H1 (cell line): ENCODE data around the gene NUP85. TPM values are rescaled to one million over a fixed set of nuclear protein-coding genes. Genes with fewer than 3 reads are reported as not detected.

Source experiments
- CTCF ChIA-PET: fragments of 300-600 bp; sonication (Branson Sonifier 250); formaldehyde crosslinking; loops from one replicate; lab custom pipeline; 2021; ENCODE audit not compliant: partially characterized antibody; lab: Charles Lee
- POLR2A ChIA-PET: fragments of 300-600 bp; sonication (Branson Sonifier 250); formaldehyde crosslinking; loops from one replicate; lab custom pipeline; 2021; ENCODE audit warnings: inconsistent platforms; ENCODE audit not compliant: partially characterized antibody; lab: Charles Lee
- DNase-seq, 2 experiments: peaks; one replicate each; pipeline versions ENCODE4 v3.0.0 to v3.0.0-alpha.2; 2010 to 2022; ENCODE audit warnings: low spot score in 2 of 2, low read depth in 1 of 2, mixed read lengths in 1 of 2
- FAIRE-seq: peaks from 2 replicates; lab custom pipeline; 2011; peaks lifted over from hg19 to GRCh38; lab: Jason Lieb, UNC
- H2AFZ ChIP-seq: 2 replicates; pipeline ENCODE4 v1.8.1; 2012; ENCODE audit warnings: low read length, inconsistent platforms
- H2AK5ac ChIP-seq: 2 replicates; pipeline ENCODE4 v1.6.1; 2013; ENCODE audit warnings: low read depth, low read length
- H2BK120ac ChIP-seq: replicated peaks from 2 replicates; pipeline ENCODE3; 2013; ENCODE audit warnings: low read depth, low read length, inconsistent platforms
- H2BK12ac ChIP-seq: 2 replicates; pipeline ENCODE4 v1.6.1; 2013; ENCODE audit warnings: low read depth, low read length
- H2BK15ac ChIP-seq: 2 replicates; pipeline ENCODE4 v1.6.1; 2013; ENCODE audit warnings: low read length
- H2BK20ac ChIP-seq: 2 replicates; pipeline ENCODE4 v1.6.1; 2013; ENCODE audit warnings: low read length
- H2BK5ac ChIP-seq: 2 replicates; pipeline ENCODE4 v1.6.1; 2013; ENCODE audit warnings: low read depth, low read length
- H3K14ac ChIP-seq: 2 replicates; pipeline ENCODE4 v1.6.1; 2013; ENCODE audit warnings: inconsistent platforms; ENCODE audit not compliant: insufficient read length
- H3K18ac ChIP-seq: 2 replicates; pipeline ENCODE4 v1.6.1; 2013; ENCODE audit warnings: low read length; ENCODE audit errors: extremely low read depth
- H3K23ac ChIP-seq: 2 replicates; pipeline ENCODE4 v1.6.1; 2013; ENCODE audit warnings: inconsistent platforms; ENCODE audit not compliant: insufficient read length
- H3K23me2 ChIP-seq: 2 replicates; pipeline ENCODE4 v1.6.1; 2013; ENCODE audit warnings: low read depth, low read length
- H3K27ac ChIP-seq: 2 replicates; pipeline ENCODE4 v1.6.1; 2011; ENCODE audit warnings: low read depth, low read length, inconsistent platforms
- H3K27me3 ChIP-seq, 4 experiments: replicated peaks in 1 of 4; 1 replicate in 1 of 4; 2 replicates in 3 of 4; pipeline versions ENCODE4 v1.6.1 to v1.8.1; 2011 to 2013; ENCODE audit warnings: low read length in 3 of 4, mild to moderate bottlenecking in 3 of 4, inconsistent platforms in 2 of 4, mixed read lengths in 2 of 4, moderate library complexity in 1 of 4; ENCODE audit not compliant: control insufficient read depth in 3 of 4, insufficient read depth in 3 of 4; ENCODE audit errors: extremely low read depth in 1 of 4
- H3K36me3 ChIP-seq, 4 experiments: 2 replicates each; pipeline versions ENCODE4 v1.6.1 to v1.8.1; 2011 to 2013; ENCODE audit warnings: mild to moderate bottlenecking in 4 of 4, low read length in 3 of 4, moderate library complexity in 2 of 4, control low read depth in 1 of 4, inconsistent platforms in 1 of 4; ENCODE audit not compliant: insufficient read depth in 4 of 4, control insufficient read depth in 2 of 4
- H3K4ac ChIP-seq: replicated peaks from 2 replicates; pipeline ENCODE3; 2013; ENCODE audit warnings: low read length, low read depth, mixed read lengths, inconsistent platforms; ENCODE audit not compliant: insufficient read length
- H3K4me1 ChIP-seq, 4 experiments: replicated peaks in 1 of 4; 1 replicate in 1 of 4; 2 replicates in 3 of 4; pipeline versions ENCODE4 v1.6.1 to v1.8.1; 2011 to 2013; ENCODE audit warnings: low read length in 3 of 4, inconsistent platforms in 2 of 4, mixed read lengths in 1 of 4; ENCODE audit not compliant: insufficient read depth in 4 of 4, control insufficient read depth in 3 of 4
- H3K4me2 ChIP-seq, 2 experiments: 2 replicates each; pipeline versions ENCODE4 v1.6.1 to v1.8.1; 2011 to 2013; ENCODE audit warnings: low read depth in 2 of 2, low read length in 2 of 2, control low read depth in 1 of 2, inconsistent platforms in 1 of 2, mild to moderate bottlenecking in 1 of 2; ENCODE audit not compliant: insufficient read depth in 1 of 2
- H3K4me3 ChIP-seq, 4 experiments: fragments of 200-600, 300-600 bp in 1 of 4; sonication (generic), shearing (Covaris generic), sonication (Bioruptor Twin) in 1 of 4; 2 replicates each; pipeline versions ENCODE4 v1.5.1 to v1.8.1; 2011 to 2016; ENCODE audit warnings: low read length in 4 of 4, low read depth in 3 of 4, control low read depth in 2 of 4, inconsistent platforms in 2 of 4, mild to moderate bottlenecking in 2 of 4, mixed read lengths in 1 of 4, moderate library complexity in 1 of 4; ENCODE audit not compliant: insufficient read depth in 2 of 4; ENCODE audit errors: extremely low read depth in 1 of 4
- H3K56ac ChIP-seq: replicated peaks from 2 replicates; pipeline ENCODE3; 2013; ENCODE audit warnings: low read depth, mild to moderate bottlenecking, mixed read lengths, low read length, inconsistent platforms; ENCODE audit not compliant: insufficient read length
- H3K79me1 ChIP-seq: 2 replicates; pipeline ENCODE4 v1.6.1; 2013; ENCODE audit warnings: low read depth, low read length, control low read depth
- H3K79me2 ChIP-seq, 2 experiments: 2 replicates each; pipeline versions ENCODE4 v1.6.1 to v1.8.1; 2012 to 2013; ENCODE audit warnings: low read length in 2 of 2, mild to moderate bottlenecking in 2 of 2, inconsistent platforms in 1 of 2; ENCODE audit not compliant: insufficient read depth in 2 of 2, control insufficient read depth in 1 of 2
- H3K9ac ChIP-seq, 4 experiments: replicated peaks in 1 of 4; 1 replicate in 1 of 4; 2 replicates in 3 of 4; pipeline versions ENCODE4 v1.6.1 to v1.8.1; 2011 to 2013; ENCODE audit warnings: low read depth in 3 of 4, low read length in 3 of 4, control low read depth in 2 of 4, mild to moderate bottlenecking in 2 of 4, moderate library complexity in 2 of 4, inconsistent platforms in 1 of 4; ENCODE audit errors: extremely low read depth in 1 of 4
- H3K9me3 ChIP-seq, 2 experiments: 2 replicates each; pipeline versions ENCODE4 v1.6.1 to v1.8.1; 2012 to 2013; ENCODE audit warnings: mild to moderate bottlenecking in 2 of 2, moderate library complexity in 2 of 2, control low read depth in 1 of 2, inconsistent platforms in 1 of 2, low read depth in 1 of 2, low read length in 1 of 2, mixed read lengths in 1 of 2; ENCODE audit not compliant: insufficient read depth in 2 of 2
- H4K20me1 ChIP-seq, 2 experiments: replicated peaks in 1 of 2; 2 replicates each; pipeline versions ENCODE3 to v1.8.1; 2011 to 2013; ENCODE audit warnings: inconsistent platforms in 2 of 2, low read length in 2 of 2, mild to moderate bottlenecking in 1 of 2; ENCODE audit not compliant: insufficient read depth in 2 of 2, control insufficient read depth in 1 of 2
- H4K5ac ChIP-seq: 2 replicates; pipeline ENCODE4 v1.6.1; 2013; ENCODE audit warnings: low read length, low read depth, mixed read lengths, inconsistent platforms; ENCODE audit not compliant: insufficient read length
- H4K8ac ChIP-seq: 2 replicates; pipeline ENCODE4 v1.8.0; 2013; ENCODE audit warnings: mild to moderate bottlenecking, moderate library complexity, low read length, inconsistent platforms; ENCODE audit not compliant: insufficient read depth; ENCODE audit errors: extremely low read depth
- H4K91ac ChIP-seq: replicated peaks from 2 replicates; pipeline ENCODE3; 2013; ENCODE audit warnings: low read length, mixed read lengths, inconsistent platforms; ENCODE audit not compliant: insufficient read length
- BRCA1 ChIP-seq: IDR thresholded peaks from 2 replicates; pipeline ENCODE4 v1.6.1; 2012; ENCODE audit warnings: low read depth, low read length, improper control_type of control experiment
- CBX5 ChIP-seq: fragments of 300-800, 300-1000 bp; sonication (generic); IDR thresholded peaks from 2 replicates; pipeline ENCODE4 v1.7.1; 2016; ENCODE audit warnings: antibody characterized with exemption, low read length, low read depth
- CBX8 ChIP-seq: fragments of 300-800, 300-1000 bp; sonication (generic); IDR thresholded peaks from 2 replicates; pipeline ENCODE4 v1.7.1; 2016; ENCODE audit warnings: low read depth, low read length, borderline replicate concordance
- CHD2 ChIP-seq: IDR thresholded peaks from 2 replicates; pipeline ENCODE4 v1.6.1; 2012; ENCODE audit warnings: low read length, improper control_type of control experiment
- GABPA ChIP-seq: IDR thresholded peaks from 2 replicates; pipeline ENCODE4 v1.6.1; 2011; ENCODE audit warnings: mild to moderate bottlenecking, low read length, moderate library complexity, borderline replicate concordance; ENCODE audit not compliant: insufficient read depth
- HDAC6 ChIP-seq: IDR thresholded peaks from one replicate; pipeline ENCODE4 v1.7.1; 2012; ENCODE audit warnings: low read depth, mild to moderate bottlenecking, inconsistent platforms, low read length, moderate library complexity
- RNF2 ChIP-seq: fragments of 200-900, 300-1000 bp; sonication (generic); IDR thresholded peaks from 2 replicates; pipeline ENCODE4 v1.7.1; 2016; ENCODE audit warnings: borderline replicate concordance, low read depth, mild to moderate bottlenecking, antibody characterized with exemption, low read length; ENCODE audit not compliant: poor library complexity, severe bottlenecking; ENCODE audit errors: missing control alignments
- USF2 ChIP-seq: IDR thresholded peaks from 2 replicates; pipeline ENCODE4 v1.6.1; 2011; ENCODE audit warnings: low read length, improper control_type of control experiment
- WGBS, 2 experiments: shearing (Covaris generic) in 1 of 2; methylation state at CpG; one replicate each; pipeline versions ENCODE4 v1.1.6 to v1.1.7; 2013 to 2015; ENCODE audit warnings: low lambda C conversion rate in 2 of 2, mixed read lengths in 2 of 2, inconsistent platforms in 1 of 2, low coverage in 1 of 2, missing lambda C conversion rate in 1 of 2; ENCODE audit not compliant: insufficient replicate concordance in 2 of 2, insufficient coverage in 1 of 2, insufficient read length in 1 of 2; ENCODE audit errors: extremely low coverage in 1 of 2, missing lambda C conversion rate in 1 of 2; 5-methylcytosine and 5-hydroxymethylcytosine counted together
- polyA plus RNA-seq, 7 experiments: library from polyadenylated mRNA; depleted of rRNA in 3 of 7; stranded (reverse) in 5 of 7; unstranded in 2 of 7; fragments of >200 nt in 5 of 7; fragments of 200-250 nt in 2 of 7; gene quantifications; 1 replicate in 5 of 7; 2 replicates in 1 of 7; 4 replicates in 1 of 7; pipeline versions ENCODE4 v1.2.1 to v1.2.3, GENCODE V29; 2011 to 2013; ENCODE audit warnings: missing spikeins in 2 of 7, mixed read lengths in 2 of 7
- total RNA-seq: library from RNA; stranded (reverse); fragmentation: NEBNext Ultra II Directional; extraction: Animal tissue kit (Norgen Biotek cat#: 25700); gene quantifications from 2 replicates; pipeline ENCODE4 v1.2.1, GENCODE V29; 2021

The NUP85 gene
- total and polyA plus RNA-seq, 2 of the 8 experiments (the other 6 are each of a cell fraction or from before 2014, with no cell fraction given), result 98.5 to 154 TPM

GRCh38 chr17:75173526-75173925 is 32.0 kb upstream of the NUP85 start:
- Histone ChIP-seq H3K23ac (no peak overlapping the region), H3K9me3 (no peaks in the 10 kb centered on the region), H4K8ac (no peak overlapping the region), H2BK120ac (no peak overlapping the region), H2BK12ac (no peak overlapping the region), H4K91ac (no peak overlapping the region), H2BK5ac (no peak overlapping the region), H3K79me1 (no peaks in the 10 kb centered on the region; the same call in 1 of the 2 replicates), H3K4me3 (no peak overlapping the region), H4K5ac (no peak overlapping the region), H3K56ac (no peak overlapping the region), H3K4ac (no peak overlapping the region), H3K27ac (no peak overlapping the region; the same call in 1 of the 2 replicates), H2AK5ac (no peak overlapping the region), H3K4me1 (no peaks in the 10 kb centered on the region; a peak in 1 of 7 replicates), H2BK15ac (no peak overlapping the region), H2BK20ac (no peak overlapping the region), H3K14ac (no peak overlapping the region), H4K20me1 (peaks cover 12 to 15% of the 10 kb centered on the region in 2 experiments), H3K79me2 (peaks cover 0 to 73% of the 10 kb centered on the region in 2 experiments; a peak in 2 of 4 replicates), H3K27me3 (no peaks in the 10 kb centered on the region), H3K18ac (no peak overlapping the region), H3K9ac (no peak overlapping the region; a peak in 1 of 7 replicates), H3K4me2 (no peak overlapping the region), H3K23me2 (no peaks in the 10 kb centered on the region), H3K36me3 (peaks cover 25 to 86% (median 47%) of the 10 kb centered on the region in 4 experiments), H2AFZ (no peak overlapping the region)
- ChIA-PET POLR2A (interaction anchor here (1.1 to 14.7 kb wide), 10 partner anchors 8 to 63 kb away, joined by 3 to 213 read pairs (median 9); partner anchors contain the start of genes ARMC7, JPT1, NT5C and SUMO2), CTCF (interaction anchor here (0.7 to 2.4 kb wide), 11 partner anchors 10 to 119 kb away, joined by 3 to 11 read pairs (median 3); no protein-coding TSS in a partner anchor)
- FAIRE-seq (no peak), DNase-seq (no peak)
- 96% methylated on average over 4 of the region's 4 CpGs; no CpG with 5 or more reads in 1 of the 2 experiments for WGBS, 2 experiments
- TF ChIP-seq USF2 (no peak), CHD2 (no peak), RNF2 (no peak), GABPA (no peak), CBX8 (no peak), BRCA1 (no peak), HDAC6 (no peak), CBX5 (no peak)
